Activated CD4-positive, alpha-beta T cell treated with anti-CD3 and anti-CD28 coated beads, Interleukin-2, Interleukin-6, amounts not matched to agents 100 ng/mL and 50 ng/mL, durations not matched to agents 16 hours and 8 hours (primary cell): ENCODE measurements around the gene BCL2L1.
A peak's percentile ranks its signal among the peaks of the same experiment; 100 is the strongest.
"Not testable (repeated sequence)": the region's sequence is repeated elsewhere in the genome, so short reads cannot be mapped to it uniquely, and the experiment has no call there.

Source experiments
- DNase-seq: peaks from one replicate; pipeline ENCODE4 v3.0.0-alpha.2; 2020

Gene BCL2L1

GRCh38 chr20:31722257-31723068 is at the start of gene BCL2L1:
Gene BCL2L1 (minus strand): TSS chr20:31722868. CDS start chr20:31722218, 650 bp downstream.
- DNase-seq, result peak; percentile 83

- DNase-seq, result no peak
Measured at GRCh38 chr20:31770243-31770642, 47.6 kb upstream of the BCL2L1 start.

- no peak for DNase-seq
Measured at GRCh38 chr20:31769681-31770080, 47.0 kb upstream of the BCL2L1 start.

GRCh38 chr20:31767805-31768204 is 45.1 kb upstream of the BCL2L1 start:
- no peak for DNase-seq

- DNase-seq, result no peak
Measured at GRCh38 chr20:31764641-31765305, 42.1 kb upstream of the BCL2L1 start.

- no peak for DNase-seq
Measured at GRCh38 chr20:31760519-31761240, 38.0 kb upstream of the BCL2L1 start.

GRCh38 chr20:31759836-31760518 is 37.3 kb upstream of the BCL2L1 start:
- DNase-seq, result no peak

- DNase-seq, result no peak
Measured at GRCh38 chr20:31758991-31759390, 36.3 kb upstream of the BCL2L1 start.

GRCh38 chr20:31758521-31758920 is 35.9 kb upstream of the BCL2L1 start:
- DNase-seq, result no peak

GRCh38 chr20:31757254-31757653 is 34.6 kb upstream of the BCL2L1 start:
- no peak for DNase-seq

- no peak for DNase-seq
Measured at GRCh38 chr20:31751126-31751525, 28.5 kb upstream of the BCL2L1 start.

GRCh38 chr20:31749223-31749622 is 26.6 kb upstream of the BCL2L1 start:
- no peak for DNase-seq

GRCh38 chr20:31747640-31748039 is 25.0 kb upstream of the BCL2L1 start:
- DNase-seq, result no peak

- DNase-seq, result not testable (repeated sequence)
Measured at GRCh38 chr20:31747028-31747427, 24.4 kb upstream of the BCL2L1 start.

GRCh38 chr20:31746068-31746878 is 23.6 kb upstream of the BCL2L1 start:
- no peak for DNase-seq

- no peak for DNase-seq
Measured at GRCh38 chr20:31740656-31741323, 18.1 kb upstream of the BCL2L1 start.

GRCh38 chr20:31740208-31740607 is 17.5 kb upstream of the BCL2L1 start:
- DNase-seq, result peak; percentile 78

GRCh38 chr20:31739550-31739977 is 16.9 kb upstream of the BCL2L1 start:
- no peak for DNase-seq

- DNase-seq, result peak; percentile 96
Measured at GRCh38 chr20:31738729-31739549, 16.3 kb upstream of the BCL2L1 start, which contains the start of gene TPX2. Gene TPX2 (plus strand): TSS chr20:31739290. CDS start chr20:31757477, 18,187 bp downstream.

- no peak for DNase-seq
Measured at GRCh38 chr20:31731321-31731717, 8.7 kb upstream of the BCL2L1 start.
